NB4 (cell line): ENCODE data around the gene FAM47E.

Experiments used
- DNase-seq: peaks from one replicate; pipeline ENCODE4 v3.0.0; 2010; ENCODE audit warnings: low read depth
- H3K4me3 ChIP-seq: one replicate; pipeline ENCODE4 v1.5.1; 2011; ENCODE audit warnings: mild to moderate bottlenecking, low read depth, low read length, moderate library complexity
- CTCF ChIP-seq: IDR thresholded peaks from one replicate; pipeline ENCODE4 v1.5.1; 2012; ENCODE audit warnings: low read depth, low read length
- MAX ChIP-seq: IDR thresholded peaks from 2 replicates; pipeline ENCODE4 v1.6.1; 2011; ENCODE audit warnings: low read depth, low read length
- MYC ChIP-seq: IDR thresholded peaks from 2 replicates; pipeline ENCODE4 v1.6.1; 2011; ENCODE audit warnings: low read depth, low read length
- POLR2A ChIP-seq: IDR thresholded peaks from 2 replicates; pipeline ENCODE4 v1.6.1; 2011; ENCODE audit warnings: mild to moderate bottlenecking; ENCODE audit not compliant: insufficient read length; ENCODE audit errors: extremely low read depth

FAM47E gene

GRCh38 chr4:76260571-76260970 lies 9.1 kb downstream of the FAM47E start:
- no peak for DNase-seq
- no peak overlapping the region for H3K4me3 ChIP-seq
- TF ChIP-seq CTCF: no peak
- no peak for TF ChIP-seq POLR2A
- TF ChIP-seq MYC: no peak
- TF ChIP-seq MAX: no peak

DNA sequence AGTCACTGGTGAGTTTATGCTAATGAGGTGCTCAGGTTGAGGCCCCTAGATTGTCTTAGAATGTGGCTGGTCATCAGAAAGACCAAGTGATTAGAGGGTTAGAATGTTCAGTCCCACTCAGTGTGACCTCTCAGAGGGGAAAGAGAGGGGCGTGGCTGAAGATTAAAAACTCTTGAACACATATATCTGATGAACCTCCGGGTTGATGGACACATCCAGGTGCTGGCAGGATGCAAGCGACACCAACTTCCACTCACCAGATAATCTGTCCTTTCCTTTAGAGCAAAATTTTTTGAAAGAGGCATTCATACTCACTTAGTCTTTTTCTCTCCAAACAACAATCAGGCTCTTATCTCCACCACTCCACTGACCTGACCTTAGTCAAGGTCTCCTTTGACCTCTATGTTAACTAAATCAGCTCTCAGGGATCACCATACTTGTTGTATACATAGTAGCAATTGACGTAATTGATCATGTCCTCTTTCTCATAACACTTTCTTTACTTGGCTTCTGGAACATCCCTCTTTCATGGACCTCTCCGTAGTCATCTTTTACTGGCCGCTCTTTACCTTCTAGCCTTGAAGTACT lies 14.2 kb downstream of the FAM47E start:
- no peak for DNase-seq
- no peak overlapping the region for H3K4me3 ChIP-seq
- TF ChIP-seq POLR2A: no peak
- no peak for TF ChIP-seq MAX
- no peak for TF ChIP-seq MYC
- no peak for TF ChIP-seq CTCF

DNA sequence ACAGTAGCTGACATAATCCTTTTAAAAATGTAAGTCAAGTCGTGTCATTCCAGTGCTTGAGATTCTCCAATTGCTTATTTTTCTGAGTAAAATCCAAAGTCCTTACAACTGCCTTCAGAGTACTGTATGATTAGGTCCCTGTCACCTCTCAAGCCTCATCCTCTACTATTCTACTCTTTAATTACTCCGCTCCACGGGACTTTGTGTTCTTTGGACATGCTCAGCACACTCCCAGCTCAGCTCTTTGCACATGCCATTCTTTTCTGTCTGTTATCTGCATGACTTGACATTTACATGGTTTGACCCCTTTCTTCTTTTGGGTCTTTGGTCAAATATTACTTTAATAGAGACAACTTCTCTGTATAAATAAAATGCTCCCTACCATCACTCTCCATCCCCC lies 15.1 kb downstream of the FAM47E start:
- no peak for DNase-seq
- H3K4me3 ChIP-seq: no peak overlapping the region
- TF ChIP-seq CTCF (no peak), MAX (no peak), POLR2A (no peak), MYC (no peak)

DNA sequence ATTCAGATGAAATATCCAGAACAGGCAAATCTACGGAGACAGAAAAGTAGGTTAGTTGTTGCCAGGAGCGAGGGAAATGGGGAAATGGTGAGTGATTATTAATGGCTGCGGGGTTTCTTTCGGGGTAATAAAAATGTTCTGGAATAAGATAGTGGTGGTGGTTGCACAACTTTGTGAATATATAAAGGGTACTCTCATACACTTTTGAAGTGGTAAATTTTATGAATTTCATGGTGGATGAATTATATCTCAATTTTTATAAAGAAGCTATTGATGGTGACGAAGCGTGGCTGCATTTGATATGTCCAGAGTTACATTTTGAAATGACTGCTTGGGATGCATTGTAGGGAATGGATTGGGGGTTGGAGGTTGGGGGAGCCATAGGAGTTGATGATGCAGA lies 16.3 kb downstream of the FAM47E start:
- TF ChIP-seq MYC: no peak
- TF ChIP-seq POLR2A: no peak
- TF ChIP-seq MAX: no peak
- TF ChIP-seq CTCF: no peak
- no peak for DNase-seq
- no peak overlapping the region for H3K4me3 ChIP-seq

DNA sequence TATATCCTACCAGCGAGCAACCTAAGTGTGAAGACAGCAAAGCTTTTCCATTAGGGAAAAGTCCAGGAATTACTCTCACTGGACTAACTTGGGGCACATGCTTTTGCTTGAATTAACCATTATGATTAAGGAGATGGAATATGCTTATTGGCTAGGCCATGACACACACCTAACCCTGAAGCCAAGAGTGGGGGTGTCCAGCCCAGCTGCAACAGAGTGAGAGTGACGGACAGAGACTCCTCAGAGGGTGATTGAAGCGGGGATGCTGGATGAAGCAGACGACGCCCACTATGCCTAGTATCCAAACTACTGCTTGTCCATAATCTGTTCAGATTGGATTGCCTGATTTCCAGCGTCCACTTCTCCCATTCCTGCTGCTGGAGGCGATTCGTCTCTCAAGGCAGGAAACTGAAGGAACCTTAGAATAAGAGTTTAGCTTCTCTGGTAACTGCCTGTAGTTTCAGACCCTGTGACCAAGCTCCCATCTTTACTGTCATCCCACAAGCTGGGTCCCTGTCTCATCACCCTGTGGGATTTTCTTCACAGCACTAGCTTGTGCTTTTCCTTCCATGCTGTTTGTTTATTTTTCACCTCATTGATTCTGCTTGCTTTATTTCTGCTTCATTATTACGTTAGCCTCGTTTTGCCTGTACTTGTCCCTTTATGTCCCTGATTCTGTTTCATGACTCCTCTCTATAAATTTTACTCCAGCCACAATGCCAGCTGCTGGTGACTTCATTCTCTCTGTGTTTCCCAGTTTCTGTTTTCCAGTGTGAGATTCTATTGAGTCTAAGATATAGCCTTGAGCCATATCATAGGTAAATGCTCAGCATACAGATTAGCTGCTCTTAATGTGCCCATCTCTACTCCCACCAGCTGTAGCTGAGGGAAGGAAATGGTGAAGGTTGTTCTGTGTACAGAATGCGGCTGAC lies 19.0 kb downstream of the FAM47E start:
- no peak overlapping the region for H3K4me3 ChIP-seq
- TF ChIP-seq MYC: no peak
- TF ChIP-seq CTCF: no peak
- TF ChIP-seq POLR2A: no peak
- TF ChIP-seq MAX: no peak
- no peak for DNase-seq
